ENCODE results near the gene ZFP92.

The ZFP92 gene

GRCh38 chrX:153410888-153411254 lies 401 bp upstream of the ZFP92 start:
- no peaks in the 10 kb centered on the region for H3K9me3 ChIP-seq (ENCODE audit: insufficient read depth, low read length, severe bottlenecking)
- no peak overlapping the region for H3K27ac ChIP-seq (ENCODE audit: low read length)
- H3K36me3 ChIP-seq (ENCODE audit: insufficient read depth, low read length) = no peaks in the 10 kb centered on the region
- H3K4me2 ChIP-seq (ENCODE audit: insufficient read depth, low read length) = no peak overlapping the region
- H2AFZ ChIP-seq (ENCODE audit: low read depth, low read length) = no peak overlapping the region
- no peaks in the 10 kb centered on the region for H3K79me2 ChIP-seq (ENCODE audit: insufficient read depth, low read length)
- no peaks in the 10 kb centered on the region for H4K20me1 ChIP-seq (ENCODE audit: insufficient read depth, low read length)
- H3K27me3 ChIP-seq (ENCODE audit: insufficient read depth, low read length, poor library complexity) = no peaks in the 10 kb centered on the region
- H3K4me3 ChIP-seq (ENCODE audit: low read depth in 1 of 2, low read length in 2 of 2) = no peak overlapping the region
- no peak for TF ChIP-seq CTCF (IDR thresholded peaks at IDR 0.05; ENCODE audit: borderline replicate concordance, extremely low read depth, low read length, poor library complexity, severe bottlenecking)
- no peak for TF ChIP-seq EZH2 (IDR thresholded peaks at IDR 0.05; ENCODE audit: borderline replicate concordance, low read depth, low read length, severe bottlenecking)
- DNase-seq = no peak
- H3K9ac ChIP-seq (ENCODE audit: low read depth, low read length) = no peak overlapping the region
- no peak for ATAC-seq (ENCODE audit: insufficient read depth, low read depth)
- no peaks in the 10 kb centered on the region for H3K4me1 ChIP-seq (ENCODE audit: insufficient read depth, low read length)

GRCh38 chrX:153411988-153412574 lies 809 bp downstream of the ZFP92 start:
- H3K27ac ChIP-seq (ENCODE audit: low read length) = no peak overlapping the region
- no peak for ATAC-seq (ENCODE audit: insufficient read depth, low read depth)
- no peaks in the 10 kb centered on the region for H3K27me3 ChIP-seq (ENCODE audit: insufficient read depth, low read length, poor library complexity)
- no peaks in the 10 kb centered on the region for H3K4me1 ChIP-seq (ENCODE audit: insufficient read depth, low read length)
- no peak for DNase-seq
- no peak overlapping the region for H3K4me3 ChIP-seq (ENCODE audit: low read depth in 1 of 2, low read length in 2 of 2)
- H3K9me3 ChIP-seq (ENCODE audit: insufficient read depth, low read length, severe bottlenecking) = no peaks in the 10 kb centered on the region
- H3K4me2 ChIP-seq (ENCODE audit: insufficient read depth, low read length) = no peak overlapping the region
- H2AFZ ChIP-seq (ENCODE audit: low read depth, low read length) = no peak overlapping the region
- H3K9ac ChIP-seq (ENCODE audit: low read depth, low read length) = no peak overlapping the region
- no peaks in the 10 kb centered on the region for H3K36me3 ChIP-seq (ENCODE audit: insufficient read depth, low read length)
- TF ChIP-seq EZH2 (IDR thresholded peaks at IDR 0.05; ENCODE audit: borderline replicate concordance, low read depth, low read length, severe bottlenecking) = no peak
- no peak for TF ChIP-seq CTCF (IDR thresholded peaks at IDR 0.05; ENCODE audit: borderline replicate concordance, extremely low read depth, low read length, poor library complexity, severe bottlenecking)
- H3K79me2 ChIP-seq (ENCODE audit: insufficient read depth, low read length) = no peaks in the 10 kb centered on the region
- H4K20me1 ChIP-seq (ENCODE audit: insufficient read depth, low read length) = no peaks in the 10 kb centered on the region

- Histone ChIP-seq H3K4me1 (ENCODE audit: insufficient read depth, low read length) (no peaks in the 10 kb centered on the region), H3K9me3 (ENCODE audit: insufficient read depth, low read length, severe bottlenecking) (no peaks in the 10 kb centered on the region), H3K27ac (ENCODE audit: low read length) (no peak overlapping the region), H3K79me2 (ENCODE audit: insufficient read depth, low read length) (no peaks in the 10 kb centered on the region), H4K20me1 (ENCODE audit: insufficient read depth, low read length) (no peaks in the 10 kb centered on the region), H3K36me3 (ENCODE audit: insufficient read depth, low read length) (no peaks in the 10 kb centered on the region), H3K4me3 (ENCODE audit: low read depth in 1 of 2, low read length in 2 of 2) (no peak overlapping the region), H3K9ac (ENCODE audit: low read depth, low read length) (no peak overlapping the region), H3K27me3 (ENCODE audit: insufficient read depth, low read length, poor library complexity) (no peaks in the 10 kb centered on the region), H2AFZ (ENCODE audit: low read depth, low read length) (no peak overlapping the region), H3K4me2 (ENCODE audit: insufficient read depth, low read length) (no peak overlapping the region)
- DNase-seq (no peak), ATAC-seq (ENCODE audit: insufficient read depth, low read depth) (no peak)
- no peak for TF ChIP-seq CTCF (IDR thresholded peaks at IDR 0.05; ENCODE audit: borderline replicate concordance, extremely low read depth, low read length, poor library complexity, severe bottlenecking)
- TF ChIP-seq EZH2 (IDR thresholded peaks at IDR 0.05; ENCODE audit: borderline replicate concordance, low read depth, low read length, severe bottlenecking) = no peak
These were observed 1.8 kb downstream of the ZFP92 start for GRCh38 chrX:153412746-153413720.
